Skin epidermis (tissue), 12 donors: Measurements from ENCODE around the gene NAPB.

Experiments used
- H3K27ac ChIP-seq, 21 experiments: fragments of 200-600 bp; sonication (generic) in 11 of 21; one replicate each; pipeline ENCODE4 v1.5.0; 2020; ENCODE audit warnings: mild to moderate bottlenecking in 3 of 21, inconsistent platforms in 2 of 21, moderate library complexity in 2 of 21
- H3K4me3 ChIP-seq, 7 experiments: fragments of 200-600 bp; sonication (generic) in 2 of 7; one replicate each; pipeline ENCODE4 v1.5.0; 2020; ENCODE audit warnings: inconsistent platforms in 2 of 7, mild to moderate bottlenecking in 2 of 7, moderate library complexity in 1 of 7

The NAPB gene

DNA sequence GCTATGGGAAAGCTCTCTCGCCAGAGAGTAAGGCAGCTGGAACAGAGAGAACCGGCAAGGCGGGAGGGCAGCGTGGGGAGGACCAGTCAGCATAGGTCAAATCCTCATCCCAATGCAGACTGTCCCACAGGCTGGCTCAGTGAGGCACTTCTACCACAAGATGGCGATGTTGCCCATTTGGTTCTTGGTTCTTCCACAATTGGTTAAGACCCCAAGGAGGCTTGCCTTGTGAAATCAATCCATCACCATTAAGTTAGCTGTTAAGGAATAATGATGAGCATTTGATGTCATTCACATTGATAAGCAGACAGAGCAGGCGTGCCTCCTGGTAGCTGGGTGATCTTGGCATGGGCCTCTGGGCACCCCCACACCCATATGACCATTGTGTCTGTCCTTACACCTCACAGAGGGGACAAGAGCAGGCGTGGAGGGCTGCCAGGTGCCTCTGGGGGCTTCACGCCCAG is 20.6 kb upstream of the NAPB start:
- Histone ChIP-seq H3K27ac (no peak overlapping the region), H3K4me3 (no peak overlapping the region)

DNA sequence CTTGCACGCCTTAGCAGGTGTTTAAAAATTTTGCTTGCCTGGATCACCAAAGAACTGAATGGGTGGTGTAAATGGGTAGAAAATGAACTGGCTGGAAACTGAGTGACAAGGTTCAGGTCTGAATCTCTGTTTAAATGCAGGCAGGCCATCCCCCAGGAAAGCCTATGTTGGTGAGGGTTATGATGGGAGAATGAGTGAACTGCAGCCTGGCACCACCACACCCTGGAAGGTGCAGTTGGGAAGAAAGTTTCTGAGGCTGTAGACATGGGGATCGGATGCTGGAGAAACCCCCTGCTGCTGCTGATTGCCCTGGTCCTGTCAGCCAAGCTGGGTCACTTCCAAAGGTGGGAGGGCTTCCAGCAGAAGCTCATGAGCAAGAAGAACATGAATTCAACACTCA is 18.7 kb upstream of the NAPB start:
- Histone ChIP-seq H3K4me3 (no peak overlapping the region), H3K27ac (no peak overlapping the region)

- H3K27ac ChIP-seq = no peak overlapping the region
- H3K4me3 ChIP-seq = no peak overlapping the region
Measured at GRCh38 chr20:23438661-23439060, 17.4 kb upstream of the NAPB start.

GRCh38 chr20:23437126-23437899 is 16.0 kb upstream of the NAPB start:
- H3K4me3 ChIP-seq = no peak overlapping the region
- no peak overlapping the region for H3K27ac ChIP-seq

- Histone ChIP-seq H3K27ac (no peak overlapping the region), H3K4me3 (no peak overlapping the region)
Measured at GRCh38 chr20:23436681-23437080, 15.4 kb upstream of the NAPB start.

DNA sequence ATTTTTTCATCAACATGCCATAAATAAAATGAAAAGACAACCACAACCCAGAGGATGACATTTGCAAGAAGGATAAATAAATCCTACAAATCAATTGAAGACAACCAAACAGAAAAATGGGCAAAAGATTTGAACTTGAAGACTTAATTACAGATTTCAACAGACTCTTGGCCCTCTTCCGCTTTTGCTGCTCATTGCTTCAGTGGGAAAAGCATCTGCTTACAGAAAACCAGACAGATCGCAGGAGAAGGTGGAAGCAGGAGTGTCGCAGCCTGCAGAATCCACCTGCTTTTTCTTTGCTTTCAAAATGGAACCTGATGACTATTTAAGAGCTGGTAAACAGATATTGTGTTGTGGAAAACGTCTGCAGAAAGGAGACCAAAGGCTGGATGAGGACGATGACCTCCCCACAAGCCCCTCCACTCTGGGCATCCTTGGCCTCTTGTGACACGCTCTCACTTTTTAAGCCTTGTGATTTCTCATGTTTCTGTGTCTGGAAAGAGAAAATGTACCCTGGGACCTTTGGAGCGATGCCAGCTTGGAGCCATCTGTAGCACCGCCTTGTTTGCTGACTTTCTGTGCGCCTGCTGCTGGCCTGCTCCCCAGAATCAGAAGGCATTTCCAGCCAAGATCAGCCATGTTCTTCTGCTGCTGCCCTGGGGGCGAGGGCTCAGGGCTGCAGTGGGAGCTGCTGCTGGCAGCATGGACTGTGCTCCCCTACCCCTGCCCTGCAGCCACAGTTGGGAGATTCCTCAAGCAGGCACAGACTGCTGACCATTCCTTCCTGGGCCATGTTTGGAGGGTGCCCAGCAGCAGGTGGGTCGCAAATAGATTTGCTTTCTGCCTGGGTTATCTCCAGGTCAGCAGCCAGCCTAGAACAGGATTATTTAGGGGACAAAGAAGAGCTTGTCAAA is 14.6 kb upstream of the NAPB start:
- Histone ChIP-seq H3K4me3 (no peak overlapping the region), H3K27ac (no peak overlapping the region)

GRCh38 chr20:23434521-23435313 is 13.4 kb upstream of the NAPB start:
- Histone ChIP-seq H3K27ac (no peak overlapping the region), H3K4me3 (no peak overlapping the region)

DNA sequence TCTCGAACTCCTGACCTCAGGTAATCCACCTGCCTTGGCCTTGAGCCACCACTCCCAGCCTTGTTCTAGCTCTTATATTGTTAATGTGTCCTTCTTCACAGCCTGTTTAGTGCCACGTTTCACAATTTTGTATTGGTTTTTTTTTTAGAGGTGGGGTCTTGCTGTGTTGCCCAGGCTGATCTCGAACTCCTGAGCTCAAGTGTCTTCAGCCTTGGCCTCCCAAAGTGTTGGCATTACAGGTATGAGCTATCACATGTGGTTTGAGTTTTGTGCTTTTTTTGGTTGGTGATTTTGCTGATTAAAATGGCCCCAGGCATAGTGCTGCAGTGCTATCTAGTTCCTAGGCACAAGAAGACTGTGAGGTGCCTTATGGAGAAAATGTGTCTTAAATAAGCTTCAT is 12.3 kb upstream of the NAPB start:
- Histone ChIP-seq H3K27ac (no peak overlapping the region), H3K4me3 (no peak overlapping the region)

GRCh38 chr20:23425129-23425528 is 3.8 kb upstream of the NAPB start:
- H3K27ac ChIP-seq = no peak overlapping the region

GRCh38 chr20:23419995-23420901 is 1.0 kb downstream of the NAPB start:
- peak overlapping the region; percentile 66 to 97 (median 92) for H3K27ac ChIP-seq
- peak overlapping the region; percentile 76 to 93 (median 87) for H3K4me3 ChIP-seq

More at GRCh38 chr20:23425129-23425528, 3.8 kb upstream of the NAPB start:
- no peak overlapping the region for H3K4me3 ChIP-seq

DNA sequence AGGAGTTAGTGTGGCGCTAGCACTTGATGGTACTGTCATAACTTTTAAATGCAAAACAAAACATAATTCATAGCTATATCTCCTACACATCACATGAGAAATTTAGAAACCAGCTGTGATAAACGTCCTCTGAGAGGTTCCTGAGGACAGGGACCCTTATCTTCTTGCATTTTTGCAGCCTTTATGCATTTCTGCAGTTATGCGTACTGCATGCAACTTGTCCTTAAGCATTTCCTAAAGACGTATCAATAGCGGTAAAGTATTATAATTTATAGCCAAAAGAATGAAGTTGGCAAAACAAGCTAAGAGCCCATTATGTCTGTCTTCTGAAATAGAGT is 1.7 kb downstream of the NAPB start:
- peak overlapping the region in 18 of 21 experiments; percentile 1 to 97 (median 93) for H3K27ac ChIP-seq
- peak overlapping the region; percentile 76 to 93 (median 87) for H3K4me3 ChIP-seq

DNA sequence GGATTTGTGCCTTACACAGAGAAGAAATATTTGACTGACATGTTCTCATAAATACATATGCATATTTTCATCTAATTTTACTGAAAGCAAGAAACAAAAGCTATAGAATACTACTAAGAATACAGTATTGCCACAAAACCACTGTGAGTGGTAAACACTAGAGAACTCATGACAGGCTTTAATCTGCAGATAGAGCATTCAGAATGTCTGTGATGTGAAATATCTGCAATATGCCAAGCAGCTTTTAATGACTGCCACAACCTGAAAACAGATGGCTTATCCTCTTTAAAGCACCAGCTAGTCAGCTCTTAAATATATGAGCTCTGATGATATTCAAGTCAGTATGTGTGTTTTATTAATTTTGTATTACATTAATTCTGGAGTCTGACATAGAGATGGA is 3.4 kb downstream of the NAPB start:
- no peak overlapping the region for H3K27ac ChIP-seq
- no peak overlapping the region for H3K4me3 ChIP-seq

DNA sequence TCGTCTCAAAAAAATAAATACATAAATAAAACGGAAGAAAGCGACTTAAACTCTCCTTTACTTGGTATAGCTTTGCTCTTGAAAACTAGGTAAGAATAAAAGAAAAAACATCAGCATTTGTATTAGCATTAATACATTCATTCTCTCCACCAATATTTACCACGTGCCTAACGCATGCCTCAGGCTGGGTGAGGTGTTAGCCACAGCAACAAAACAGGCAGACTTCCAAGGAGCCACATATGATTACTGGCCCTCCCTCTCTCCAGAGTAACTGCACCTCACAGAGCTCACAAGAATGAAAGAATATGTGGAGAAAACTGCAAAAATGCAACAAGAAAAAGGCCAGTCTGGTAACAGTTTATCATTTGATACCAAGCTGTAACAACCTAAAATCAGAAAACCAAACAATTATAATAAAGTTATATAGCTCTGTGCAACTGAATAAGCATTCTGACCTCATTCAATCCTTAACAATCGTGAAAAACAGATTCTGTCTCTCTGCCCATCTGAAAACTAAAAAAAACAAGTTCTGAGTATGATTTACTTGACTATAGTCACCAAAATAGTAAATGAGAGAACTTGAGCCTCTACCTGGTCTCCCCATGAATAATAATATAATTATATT is 5.2 kb downstream of the NAPB start:
- Histone ChIP-seq H3K4me3 (no peak overlapping the region), H3K27ac (no peak overlapping the region)

GRCh38 chr20:23415555-23415954 is 5.7 kb downstream of the NAPB start:
- Histone ChIP-seq H3K4me3 (no peak overlapping the region), H3K27ac (peak overlapping the region in 1 of 21 experiments; percentile 4)

GRCh38 chr20:23414526-23415188 is 6.6 kb downstream of the NAPB start:
- H3K27ac ChIP-seq = no peak overlapping the region
- H3K4me3 ChIP-seq = no peak overlapping the region

DNA sequence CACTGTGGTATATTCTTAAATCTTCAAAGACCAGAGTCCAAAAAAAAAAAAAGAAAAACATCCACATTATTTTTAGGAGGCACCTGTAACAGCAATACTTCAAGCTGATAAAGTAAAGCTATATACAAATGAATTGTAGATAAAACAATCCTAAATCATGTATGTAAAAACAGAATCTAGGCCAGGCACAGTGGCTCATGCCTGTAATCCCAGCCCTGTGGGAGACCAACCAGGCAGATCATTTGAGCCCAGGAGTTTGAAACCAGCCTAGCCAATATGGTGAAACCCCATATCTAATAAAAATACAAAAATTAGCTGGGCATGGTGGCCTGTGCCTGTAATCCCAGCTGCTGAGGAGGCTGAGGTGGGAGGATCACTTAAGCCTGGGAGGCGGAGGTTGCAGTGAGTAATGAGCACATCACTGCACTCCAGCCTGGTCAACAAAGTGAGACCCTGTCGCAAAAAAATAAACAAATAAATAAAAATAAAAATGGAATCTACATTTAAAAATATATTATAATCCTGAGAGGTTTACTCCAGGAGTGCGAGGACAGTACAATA is 7.3 kb downstream of the NAPB start:
- H3K4me3 ChIP-seq = no peak overlapping the region
- H3K27ac ChIP-seq = no peak overlapping the region

- Histone ChIP-seq H3K27ac (no peak overlapping the region), H3K4me3 (no peak overlapping the region)
Measured at GRCh38 chr20:23412026-23412425, 9.3 kb downstream of the NAPB start.
